Neuronal stem cell (in vitro differentiated cells): ENCODE data around the gene UQCC5. TPM values are rescaled to one million over a fixed set of nuclear protein-coding genes. Genes with fewer than 3 reads are reported as not detected.

ENCODE experiments used
- small RNA-seq: library from polyadenylated mRNA; stranded (forward); fragments of <200 nt; extraction: miRNeasy Mini kit (QIAGEN cat#:217004); gene quantifications from one replicate; pipeline ENCODE3, GENCODE V24; 2013; ENCODE audit not compliant: insufficient read depth

The UQCC5 gene

Small RNA genes within 50 kb of the gene (small RNA-seq; reads per million reads assigned to genes)
- not detected for gene RNU6-856P
- gene RNU6ATAC16P, result not detected
